Upper lobe of left lung (tissue), 6 donors: Measurements from ENCODE around the gene FOXN4. TPM values are rescaled to one million over a fixed set of nuclear protein-coding genes. Genes with fewer than 3 reads are reported as not detected.

Source experiments
- ATAC-seq, 2 donors: fragments of 200-7000 bp; cut with Tn5 transposase; one replicate each; pipeline ENCODE4 v1.9.1; 2022; ENCODE audit warnings: mild to moderate bottlenecking in 2 of 2, moderate library complexity in 2 of 2; ENCODE audit not compliant: low FRiP score in 2 of 2
- DNase-seq, 2 donors: peaks; one replicate each; pipeline ENCODE4 v3.0.0-alpha.2; 2019 to 2020
- H3K27ac ChIP-seq, 4 donors: fragments of 200-600 bp; sonication (generic); one replicate each; pipeline ENCODE4 v1.5.1; 2016 to 2019
- H3K27me3 ChIP-seq, 4 donors: fragments of 200-600 bp; sonication (generic); one replicate each; pipeline ENCODE4 v1.5.1; 2017 to 2019
- H3K36me3 ChIP-seq, 4 donors: fragments of 200-600 bp; sonication (generic); one replicate each; pipeline ENCODE4 v1.5.1; 2016 to 2019
- H3K4me1 ChIP-seq, 4 donors: fragments of 200-600 bp; sonication (generic); one replicate each; pipeline ENCODE4 v1.5.1; 2018 to 2019
- H3K4me3 ChIP-seq, 4 donors: fragments of 200-600 bp; sonication (generic); one replicate each; pipeline ENCODE4 v1.5.1; 2017 to 2019; ENCODE audit warnings: mild to moderate bottlenecking in 2 of 4, moderate library complexity in 1 of 4
- H3K9me3 ChIP-seq, 4 donors: fragments of 200-600 bp; sonication (generic); one replicate each; pipeline ENCODE4 v1.5.1; 2018 to 2019
- CTCF ChIP-seq, 6 experiments: fragments of 450-650 bp in 4 of 6; fragments of 200-600 bp in 2 of 6; sonication (generic) in 2 of 6; IDR thresholded peaks; one replicate each; pipeline ENCODE4 v1.5.1; 2016 to 2019; ENCODE audit warnings: antibody characterized with exemption in 6 of 6
- EP300 ChIP-seq, 4 donors: sonication (generic); formaldehyde crosslinking; IDR thresholded peaks; one replicate each; pipeline ENCODE4 v1.5.1; 2017; ENCODE audit warnings: antibody characterized with exemption in 4 of 4, control low read depth in 2 of 4
- POLR2A ChIP-seq, 4 donors: fragments of 450-650 bp; IDR thresholded peaks; one replicate each; pipeline ENCODE4 v1.5.1; 2016 to 2017; ENCODE audit warnings: antibody characterized with exemption in 4 of 4, mild to moderate bottlenecking in 2 of 4
- POLR2AphosphoS5 ChIP-seq, 2 donors: sonication (generic); formaldehyde crosslinking; IDR thresholded peaks; one replicate each; pipeline ENCODE4 v1.5.1; 2017; ENCODE audit warnings: antibody characterized with exemption in 2 of 2
- WGBS, 2 donors: methylation state at CpG; one replicate each; pipeline ENCODE4 v1.1.5; 2017 to 2018; 5-methylcytosine and 5-hydroxymethylcytosine counted together
- total RNA-seq, 6 donors: library from RNA; depleted of rRNA in 4 of 6; stranded (reverse); fragments of >200 nt in 4 of 6; gene quantifications; one replicate each; pipeline versions ENCODE4 v1.1.0 to v1.2.1, GENCODE V29; 2016 to 2021
- donor health status: DM: no; HTN: no; CAD: no; lungs with moderate emphysema.
- donor health status: DM: no; HTN: yes; CAD: no; lungs with severe emphysema.

Gene FOXN4
- total RNA-seq, 6 donors from 2014 or later: 0.49 to 5.2 (median 1.1) TPM; not detected in 3

GRCh38 chr12:109240365-109240764 is 68.7 kb downstream of the FOXN4 start:
- Histone ChIP-seq H3K9me3 (no peaks in the 10 kb centered on the region), H3K27ac (no peak overlapping the region), H3K4me3 (no peak overlapping the region), H3K4me1 (no peaks in the 10 kb centered on the region), H3K27me3 (no peaks in the 10 kb centered on the region), H3K36me3 (peaks cover 21 to 94% (median 52%) of the 10 kb centered on the region in 4 donors)
- ATAC-seq (no peak), DNase-seq (no peak)
- TF ChIP-seq POLR2AphosphoS5 (IDR thresholded peaks at IDR 0.05) (no peak), POLR2A (IDR thresholded peaks at IDR 0.05) (no peak), EP300 (IDR thresholded peaks at IDR 0.05) (no peak), CTCF (IDR thresholded peaks at IDR 0.05) (no peak)
- WGBS, 2 donors: 93 to 96% methylated on average over 2 of the region's 2 CpGs

GRCh38 chr12:109239691-109240090 is 69.4 kb downstream of the FOXN4 start:
- DNase-seq (no peak), ATAC-seq (no peak)
- WGBS, 2 donors: 89 to 91% methylated on average over 10 to 11 of the region's 11 CpGs
- TF ChIP-seq EP300 (IDR thresholded peaks at IDR 0.05) (no peak), POLR2A (IDR thresholded peaks at IDR 0.05) (no peak), CTCF (IDR thresholded peaks at IDR 0.05) (no peak), POLR2AphosphoS5 (IDR thresholded peaks at IDR 0.05) (no peak)
- H3K27ac ChIP-seq: no peak overlapping the region
- H3K4me3 ChIP-seq: no peak overlapping the region
- no peaks in the 10 kb centered on the region for H3K27me3 ChIP-seq
- H3K4me1 ChIP-seq: no peaks in the 10 kb centered on the region
- peaks cover 21 to 94% (median 54%) of the 10 kb centered on the region in 4 donors for H3K36me3 ChIP-seq
- H3K9me3 ChIP-seq: no peaks in the 10 kb centered on the region

GRCh38 chr12:109239179-109239578 is 69.9 kb downstream of the FOXN4 start:
- H3K4me1 ChIP-seq: no peaks in the 10 kb centered on the region
- DNase-seq: no peak
- H3K36me3 ChIP-seq: peaks cover 21 to 94% (median 53%) of the 10 kb centered on the region in 4 donors
- no peak overlapping the region for H3K27ac ChIP-seq
- H3K9me3 ChIP-seq: no peaks in the 10 kb centered on the region
- H3K27me3 ChIP-seq: no peaks in the 10 kb centered on the region
- no peak for ATAC-seq
- TF ChIP-seq POLR2A (IDR thresholded peaks at IDR 0.05) (no peak), EP300 (IDR thresholded peaks at IDR 0.05) (no peak), CTCF (IDR thresholded peaks at IDR 0.05) (no peak), POLR2AphosphoS5 (IDR thresholded peaks at IDR 0.05) (no peak)
- no peak overlapping the region for H3K4me3 ChIP-seq
- WGBS, 2 donors: 82 to 100% methylated on average over 4 of the region's 4 CpGs

GRCh38 chr12:109236257-109236656 is 72.8 kb downstream of the FOXN4 start:
- Histone ChIP-seq H3K4me3 (no peak overlapping the region), H3K27ac (no peak overlapping the region), H3K27me3 (no peaks in the 10 kb centered on the region), H3K9me3 (no peaks in the 10 kb centered on the region), H3K4me1 (no peaks in the 10 kb centered on the region), H3K36me3 (peaks cover 15 to 95% (median 60%) of the 10 kb centered on the region in 4 donors)
- no peak for ATAC-seq
- no peak for DNase-seq
- WGBS, 2 donors: 91 to 93% methylated on average over 6 of the region's 6 CpGs
- no peak for TF ChIP-seq EP300 (IDR thresholded peaks at IDR 0.05)
- TF ChIP-seq POLR2AphosphoS5 (IDR thresholded peaks at IDR 0.05): no peak
- no peak for TF ChIP-seq CTCF (IDR thresholded peaks at IDR 0.05)
- no peak for TF ChIP-seq POLR2A (IDR thresholded peaks at IDR 0.05)

GRCh38 chr12:109234012-109234411 is 75.1 kb downstream of the FOXN4 start:
- no peak for TF ChIP-seq POLR2A (IDR thresholded peaks at IDR 0.05)
- TF ChIP-seq POLR2AphosphoS5 (IDR thresholded peaks at IDR 0.05): no peak
- no peak for TF ChIP-seq CTCF (IDR thresholded peaks at IDR 0.05)
- TF ChIP-seq EP300 (IDR thresholded peaks at IDR 0.05): no peak
- Histone ChIP-seq H3K36me3 (peaks cover 11 to 95% (median 55%) of the 10 kb centered on the region in 4 donors), H3K27ac (no peak overlapping the region), H3K27me3 (no peaks in the 10 kb centered on the region), H3K9me3 (no peaks in the 10 kb centered on the region), H3K4me3 (no peak overlapping the region), H3K4me1 (no peaks in the 10 kb centered on the region)
- 90 to 93% methylated on average over 12 to 15 of the region's 15 CpGs for WGBS, 2 donors
- DNase-seq (no peak), ATAC-seq (no peak)
